GM10266 (cell line): ENCODE results near the gene SIGLEC8.

ENCODE experiments used
- DNase-seq: peaks from one replicate; pipeline ENCODE4 v3.0.0; 2012; ENCODE audit errors: extremely low spot score
- CTCF ChIP-seq: IDR thresholded peaks from 2 replicates; pipeline ENCODE4 v1.5.1; 2012; ENCODE audit warnings: mild to moderate bottlenecking, low read depth; ENCODE audit not compliant: control insufficient read depth, insufficient read depth; ENCODE audit errors: missing control alignments

The SIGLEC8 gene

DNA sequence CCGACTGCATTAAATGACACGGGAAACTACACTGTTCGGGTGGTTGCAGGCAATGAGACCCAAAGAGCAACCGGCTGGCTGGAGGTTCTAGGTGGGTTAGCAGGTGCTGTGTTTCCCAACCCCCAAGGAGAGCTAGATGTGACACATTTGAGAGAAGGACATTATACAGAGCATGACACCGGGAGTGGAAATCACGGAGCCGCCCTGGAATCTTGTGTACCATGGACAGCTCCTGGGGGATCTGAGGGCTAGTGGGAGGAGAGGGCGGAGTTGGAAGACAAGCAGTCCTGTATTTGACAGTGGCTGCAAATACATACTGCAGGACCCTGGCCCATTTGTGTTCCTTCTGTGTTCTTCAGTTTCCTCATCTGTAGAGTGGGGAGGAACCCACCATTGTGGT, 22.3 kb upstream of the SIGLEC8 start:
- DNase-seq, result no peak
- no peak for TF ChIP-seq CTCF

- TF ChIP-seq CTCF, result no peak
- DNase-seq, result no peak
These were observed 21.5 kb upstream of the SIGLEC8 start for GRCh38 chr19:51479531-51480331.

DNA sequence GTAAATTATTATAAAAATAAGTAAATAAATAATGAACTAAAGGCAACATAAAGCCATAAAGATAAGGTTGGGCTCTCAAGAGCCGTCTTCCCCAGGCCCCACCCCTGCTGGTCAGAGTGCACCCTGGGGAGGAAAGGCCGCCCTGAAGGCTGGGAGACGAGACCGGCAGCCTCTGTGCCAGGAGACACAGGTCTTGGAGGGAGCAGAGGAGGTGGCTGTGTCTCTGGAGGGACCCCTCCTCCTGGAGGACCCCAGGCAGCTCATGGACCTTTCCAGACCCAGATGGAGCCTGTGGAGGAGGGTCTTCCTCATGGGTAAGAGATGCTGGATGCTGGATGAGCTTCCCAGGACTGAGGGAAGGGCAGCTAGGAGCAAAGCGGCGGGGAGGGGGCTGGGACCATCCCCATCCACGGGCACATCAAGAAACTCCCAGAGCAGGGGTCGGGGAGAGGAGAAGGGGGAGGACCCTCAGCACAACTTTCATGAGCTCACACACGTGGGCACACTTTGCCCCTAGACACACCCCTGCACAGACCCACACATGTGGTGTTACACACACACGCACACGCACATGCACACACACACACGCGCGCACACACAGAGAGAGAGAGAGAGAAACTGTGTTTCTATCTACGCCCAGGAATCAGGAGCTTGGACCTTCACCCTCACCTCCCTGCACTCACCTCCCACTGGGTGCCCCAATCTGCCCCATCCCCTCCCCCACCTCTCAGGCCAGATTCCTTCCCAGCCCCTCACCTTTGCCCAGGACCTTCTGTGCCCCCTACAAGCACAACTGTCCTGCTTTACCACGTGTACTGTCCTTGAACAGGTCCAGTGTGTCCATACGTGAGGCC, 20.4 kb upstream of the SIGLEC8 start, which contains the start of gene CEACAM18:
TSS of gene CEACAM18 (plus strand) at position 159 of the 854 bp plus-strand sequence.
- DNase-seq, result no peak

DNA sequence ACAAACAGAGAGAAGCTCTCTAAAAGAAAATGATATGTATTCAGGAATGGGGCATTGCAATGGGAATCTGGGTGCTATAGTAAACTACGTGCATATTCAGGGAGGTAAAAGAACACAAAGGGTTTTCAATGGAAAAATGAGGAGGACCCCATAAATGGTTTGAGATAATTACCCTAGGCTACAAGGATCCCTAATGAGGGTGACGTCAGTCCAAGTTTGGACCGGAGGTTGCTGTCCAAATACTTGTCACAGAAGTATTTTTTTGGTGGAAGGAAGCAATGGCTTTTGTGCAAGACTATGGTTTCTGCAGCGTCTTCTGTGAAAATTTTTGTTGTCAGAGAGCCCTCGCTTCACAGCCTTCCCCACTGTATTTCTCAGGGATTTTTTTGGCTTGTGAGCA, 19.1 kb upstream of the SIGLEC8 start:
- no peak for DNase-seq

More for the DNA sequence above, 20.4 kb upstream of the SIGLEC8 start, which contains the start of gene CEACAM18:
- no peak for TF ChIP-seq CTCF

DNA sequence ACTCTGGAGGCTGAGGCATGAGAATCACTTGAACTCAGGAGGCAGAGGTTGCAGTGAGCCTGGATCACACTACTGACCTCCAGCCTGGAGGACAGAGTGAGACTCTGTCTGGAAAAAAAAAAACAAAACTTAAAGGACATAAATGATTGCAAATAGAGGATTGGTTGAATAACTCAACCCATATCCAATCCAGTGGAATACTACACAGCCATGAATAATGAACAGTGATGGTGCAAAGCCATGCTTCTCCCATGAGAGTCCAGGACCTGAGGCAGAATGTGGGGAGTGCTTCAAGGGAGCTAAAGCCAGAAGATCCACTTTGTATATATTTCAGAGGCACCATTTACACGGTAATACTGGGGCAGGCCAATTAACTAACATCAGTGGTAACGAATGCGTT, 17.9 kb upstream of the SIGLEC8 start:
- DNase-seq, result no peak
- no peak for TF ChIP-seq CTCF

More for the DNA sequence above, 19.1 kb upstream of the SIGLEC8 start:
- TF ChIP-seq CTCF, result no peak

GRCh38 chr19:51473009-51473707, 14.9 kb upstream of the SIGLEC8 start:
- TF ChIP-seq CTCF, result peak; percentile 87
- peak; percentile 77 for DNase-seq
